MM.1S (cell line): Measurements from ENCODE around the gene CYP2S1.

Experiments used
- DNase-seq: peaks from one replicate; pipeline ENCODE4 v3.0.0-alpha.2; 2015
- H2AFZ ChIP-seq: fragments of 300-600 bp; sonication (generic); 2 replicates; pipeline ENCODE4 v1.6.0; 2016; ENCODE audit warnings: antibody characterized with exemption, low read length
- H3F3A ChIP-seq: fragments of 300-600 bp; sonication (generic); 2 replicates; pipeline ENCODE4 v1.6.1; 2016; ENCODE audit warnings: mild to moderate bottlenecking, antibody characterized with exemption, low read length, moderate library complexity, mixed read lengths; ENCODE audit not compliant: insufficient read depth
- H3K27ac ChIP-seq: fragments of 300-600 bp; sonication (generic); 2 replicates; pipeline ENCODE4 v1.5.1; 2016; ENCODE audit warnings: mild to moderate bottlenecking, low read length
- H3K27me3 ChIP-seq: fragments of 300-600 bp; sonication (generic); replicated peaks from 2 replicates; pipeline ENCODE4 v1.6.0; 2016; ENCODE audit warnings: low read length; ENCODE audit not compliant: insufficient read depth
- H3K36me3 ChIP-seq: fragments of 300-600 bp; sonication (generic); replicated peaks from 2 replicates; pipeline ENCODE4 v1.6.1; 2016; ENCODE audit warnings: mild to moderate bottlenecking, low read length, mixed read lengths; ENCODE audit not compliant: insufficient read depth
- H3K4me1 ChIP-seq: fragments of 300-600 bp; sonication (generic); 2 replicates; pipeline ENCODE4 v1.6.1; 2016; ENCODE audit warnings: low read length, mixed read lengths
- H3K4me2 ChIP-seq: fragments of 300-600 bp; sonication (generic); 2 replicates; pipeline ENCODE4 v1.6.0; 2016; ENCODE audit warnings: low read depth, low read length
- H3K4me3 ChIP-seq: fragments of 300-600 bp; sonication (generic); 2 replicates; pipeline ENCODE4 v1.5.1; 2016; ENCODE audit warnings: low read length, mixed read lengths
- H3K79me2 ChIP-seq: fragments of 300-600 bp; sonication (generic); 2 replicates; pipeline ENCODE4 v1.6.1; 2016; ENCODE audit warnings: mixed run types, low read length, mixed read lengths
- H3K9ac ChIP-seq: fragments of 300-600 bp; sonication (generic); 2 replicates; pipeline ENCODE4 v1.6.1; 2016; ENCODE audit warnings: low read length, mixed read lengths
- H3K9me2 ChIP-seq: fragments of 300-600 bp; sonication (generic); replicated peaks from 2 replicates; pipeline ENCODE4 v1.6.1; 2016; ENCODE audit warnings: mild to moderate bottlenecking, low read length, mixed read lengths; ENCODE audit not compliant: insufficient read depth
- H3K9me3 ChIP-seq: fragments of 300-600 bp; sonication (generic); replicated peaks from 2 replicates; pipeline ENCODE4 v1.6.1; 2016; ENCODE audit warnings: mild to moderate bottlenecking, low read length, mixed read lengths; ENCODE audit not compliant: insufficient read depth
- H4K20me1 ChIP-seq: fragments of 300-600 bp; sonication (generic); 2 replicates; pipeline ENCODE4 v1.6.1; 2016; ENCODE audit warnings: mild to moderate bottlenecking, low read length, moderate library complexity, mixed read lengths; ENCODE audit not compliant: insufficient read depth
- CTCF ChIP-seq: fragments of 300-600 bp; sonication (generic); IDR thresholded peaks from 2 replicates; pipeline ENCODE4 v1.5.1; 2016; ENCODE audit warnings: antibody characterized with exemption, low read length, mixed read lengths
- EZH2 ChIP-seq: fragments of 300-600 bp; sonication (generic); optimal IDR thresholded peaks from 2 replicates; pipeline ENCODE3; 2017; ENCODE audit warnings: low read depth, mild to moderate bottlenecking, antibody characterized with exemption, low read length, mixed read lengths
- EZH2phosphoT487 ChIP-seq: fragments of 300-600 bp; sonication (generic); IDR thresholded peaks from 2 replicates; pipeline ENCODE4 v1.6.1; 2018; ENCODE audit warnings: antibody characterized with exemption, low read length

CYP2S1 gene

DNA sequence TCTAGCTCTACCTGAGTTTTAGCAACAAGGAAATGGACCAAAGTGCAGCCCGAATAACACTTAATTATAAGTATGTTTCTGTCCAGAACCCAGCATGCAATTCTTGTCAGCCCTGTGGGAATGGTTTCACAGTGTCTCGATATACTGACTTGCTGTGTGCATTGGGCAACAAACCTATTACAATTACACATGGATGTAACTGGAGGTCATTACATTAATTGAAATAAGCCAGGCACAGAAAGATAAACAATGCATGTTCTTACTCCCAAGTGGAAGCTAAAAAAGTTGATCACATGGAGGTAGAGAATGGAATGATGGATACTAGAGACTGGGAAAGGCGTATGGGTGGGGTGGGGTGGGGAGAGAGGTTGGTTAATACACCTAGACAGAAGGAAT, 5.1 kb upstream of the CYP2S1 start:
- no peak for DNase-seq
- no peaks in the 10 kb centered on the region for H3K4me1 ChIP-seq
- H3F3A ChIP-seq = no peaks in the 10 kb centered on the region
- no peak overlapping the region for H2AFZ ChIP-seq
- no peak overlapping the region for H3K9ac ChIP-seq
- no peak overlapping the region for H3K4me3 ChIP-seq
- H3K27ac ChIP-seq = no peak overlapping the region
- H3K9me2 ChIP-seq = no peaks in the 10 kb centered on the region
- H4K20me1 ChIP-seq = no peaks in the 10 kb centered on the region
- TF ChIP-seq EZH2phosphoT487 (no peak), CTCF (no peak), EZH2 (no peak)
- no peaks in the 10 kb centered on the region for H3K9me3 ChIP-seq
- no peaks in the 10 kb centered on the region for H3K36me3 ChIP-seq
- no peak overlapping the region for H3K4me2 ChIP-seq
- no peaks in the 10 kb centered on the region for H3K79me2 ChIP-seq
- H3K27me3 ChIP-seq = peaks cover 73% of the 10 kb centered on the region

DNA sequence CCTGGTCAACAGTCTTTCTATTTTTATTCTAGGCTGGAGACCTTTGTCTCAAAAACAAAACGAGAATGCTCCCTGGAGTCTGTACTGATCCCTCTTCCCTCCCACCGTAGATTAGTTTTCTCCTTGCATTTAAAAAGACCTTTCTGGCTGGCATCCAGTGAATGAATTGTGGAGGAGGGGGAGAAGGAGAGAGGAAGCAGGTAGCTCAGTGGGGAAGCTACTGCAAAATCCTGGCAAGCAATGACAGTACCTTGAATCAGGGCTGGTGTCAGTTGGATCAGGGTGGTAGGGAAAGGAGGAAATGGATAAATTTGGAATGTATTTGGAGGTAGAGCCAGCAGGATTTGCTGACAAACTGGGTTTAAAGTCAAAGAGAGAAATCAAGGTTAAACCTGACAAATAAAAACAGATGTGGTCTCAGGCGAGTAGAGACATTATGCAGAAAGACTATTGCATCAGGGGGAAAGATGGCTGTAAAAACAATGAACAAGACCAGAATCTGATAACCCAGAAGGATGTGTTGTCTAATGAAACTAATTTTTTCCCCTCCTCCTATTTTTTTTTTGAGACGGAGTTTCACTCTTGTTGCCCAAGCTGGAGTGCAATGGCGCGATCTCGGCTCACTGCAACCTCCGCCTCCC, 3.5 kb upstream of the CYP2S1 start:
- H3K9me2 ChIP-seq = no peaks in the 10 kb centered on the region
- no peak overlapping the region for H3K4me2 ChIP-seq
- DNase-seq = no peak
- no peaks in the 10 kb centered on the region for H3K36me3 ChIP-seq
- no peaks in the 10 kb centered on the region for H3K9me3 ChIP-seq
- H2AFZ ChIP-seq = no peak overlapping the region
- peaks cover 75% of the 10 kb centered on the region for H3K27me3 ChIP-seq
- H3F3A ChIP-seq = no peaks in the 10 kb centered on the region
- H4K20me1 ChIP-seq = no peaks in the 10 kb centered on the region
- TF ChIP-seq CTCF (no peak), EZH2 (no peak), EZH2phosphoT487 (no peak)
- no peak overlapping the region for H3K27ac ChIP-seq
- no peaks in the 10 kb centered on the region for H3K4me1 ChIP-seq
- no peak overlapping the region for H3K4me3 ChIP-seq
- no peak overlapping the region for H3K9ac ChIP-seq
- no peaks in the 10 kb centered on the region for H3K79me2 ChIP-seq

- Histone ChIP-seq H4K20me1 (no peaks in the 10 kb centered on the region), H3K9ac (no peak overlapping the region), H3K27ac (no peak overlapping the region), H3K4me3 (no peak overlapping the region), H3F3A (no peaks in the 10 kb centered on the region), H3K4me2 (no peak overlapping the region), H3K27me3 (peaks cover 92% of the 10 kb centered on the region), H2AFZ (no peak overlapping the region), H3K79me2 (no peaks in the 10 kb centered on the region), H3K9me3 (no peaks in the 10 kb centered on the region), H3K4me1 (no peaks in the 10 kb centered on the region), H3K9me2 (no peaks in the 10 kb centered on the region), H3K36me3 (no peaks in the 10 kb centered on the region)
- TF ChIP-seq EZH2phosphoT487 (no peak), CTCF (no peak), EZH2 (no peak)
- DNase-seq = no peak
Measured at GRCh38 chr19:41193430-41194156, 574 bp downstream of the CYP2S1 start.
